K562 (cell line): ENCODE measurements around the gene LPXN. TPM values are rescaled to one million over a fixed set of nuclear protein-coding genes. Genes with fewer than 3 reads are reported as not detected.
A peak's percentile ranks its signal among the peaks of the same experiment; 100 is the strongest.

Experiments used
- DDX20 ChIP-seq: fragments of 450-650 bp; IDR thresholded peaks from 2 replicates; pipeline ENCODE4 v1.6.1; 2016; ENCODE audit warnings: missing genetic modification characterization, low read depth, mild to moderate bottlenecking, missing compliant biosample characterization, moderate library complexity
- FOXK2 ChIP-seq, 2 experiments: fragments of 450-650 bp; IDR thresholded peaks in 1 of 2; conservative IDR thresholded peaks in 1 of 2; 2 replicates each; pipeline ENCODE4 v1.6.1; 2016; ENCODE audit warnings: low read depth in 2 of 2, mild to moderate bottlenecking in 1 of 2
- GTF2E2 ChIP-seq: fragments of 200-800 bp; sonication (Bioruptor generic); IDR thresholded peaks from 2 replicates; pipeline ENCODE4 v1.6.1; 2016; ENCODE audit warnings: missing genetic modification characterization, missing compliant biosample characterization
- POLR3A ChIP-seq: IDR thresholded peaks from 2 replicates; pipeline ENCODE4 v1.6.1; 2011; ENCODE audit warnings: borderline replicate concordance, mild to moderate bottlenecking, moderate library complexity; ENCODE audit not compliant: insufficient read length, insufficient read depth; ENCODE audit errors: extremely low read depth
- PRMT5 ChIP-seq: sonication (generic); formaldehyde crosslinking; IDR thresholded peaks from 2 replicates; pipeline ENCODE4 v1.5.0; 2020; ENCODE audit warnings: missing genetic modification reagents
- ZNF436 ChIP-seq: fragments of 250-450, 450-650 bp; sonication (Bioruptor Pico); formaldehyde crosslinking; IDR thresholded peaks from 2 replicates; pipeline ENCODE4 v1.7.0; 2020; ENCODE audit warnings: mild to moderate bottlenecking
- ZNF507 ChIP-seq: conservative IDR thresholded peaks from 2 replicates; pipeline ENCODE4 v1.6.1; 2017; ENCODE audit warnings: missing genetic modification characterization, missing compliant biosample characterization
- ZNF780A ChIP-seq: fragments of 250-450 bp; sonication (Bioruptor Pico); IDR thresholded peaks from 2 replicates; pipeline ENCODE4 v1.5.0; 2021; ENCODE audit warnings: mild to moderate bottlenecking
- polyA plus RNA-seq, 8 experiments: library from polyadenylated mRNA; depleted of rRNA in 4 of 8; stranded (reverse) in 5 of 8; unstranded in 3 of 8; fragments of >200 nt; fragmentation: Nextera tagmentation in 2 of 8; fragmentation: Illumina TruSeq in 1 of 8; extraction: Ambion mirVana in 2 of 8; extraction: Trizol in 1 of 8; gene quantifications; 2 replicates each; pipeline versions ENCODE4 v1.2.1 to v1.2.3, GENCODE V29; 2011 to 2014; ENCODE audit warnings: inconsistent platforms in 1 of 8, missing spikeins in 1 of 8
- total RNA-seq, 7 experiments: library from RNA; depleted of rRNA in 6 of 7; stranded (reverse); fragments of >200 nt in 6 of 7; fragmentation: Illumina TruSeq in 2 of 7; extraction: Trizol in 2 of 7; gene quantifications; 2 replicates each; pipeline versions ENCODE4 v1.2.1 to v1.2.3, GENCODE V29; 2011 to 2021; ENCODE audit warnings: low replicate concordance in 1 of 7
- TF ChIP-seq, protein P1 (sequence below): fragments of 250-450 bp; sonication (Bioruptor Pico); IDR thresholded peaks from 2 replicates; pipeline ENCODE4 v1.5.0; 2020; ENCODE audit warnings: mild to moderate bottlenecking, borderline replicate concordance
- TF ChIP-seq, protein P2 (sequence below): fragments of 450-650 bp; IDR thresholded peaks from 2 replicates; pipeline ENCODE4 v1.6.1; 2016; ENCODE audit warnings: mild to moderate bottlenecking, moderate library complexity
- TF ChIP-seq, protein P3 (sequence below): IDR thresholded peaks from 2 replicates; pipeline ENCODE4 v1.6.1; 2014; ENCODE audit warnings: antibody characterized with exemption

LPXN gene
- total and polyA plus RNA-seq, 9 of the 15 experiments (the other 6 are each of a cell fraction or from before 2014, with no cell fraction given): 0.73 to 3.1 (median 2.0) TPM

DNA sequence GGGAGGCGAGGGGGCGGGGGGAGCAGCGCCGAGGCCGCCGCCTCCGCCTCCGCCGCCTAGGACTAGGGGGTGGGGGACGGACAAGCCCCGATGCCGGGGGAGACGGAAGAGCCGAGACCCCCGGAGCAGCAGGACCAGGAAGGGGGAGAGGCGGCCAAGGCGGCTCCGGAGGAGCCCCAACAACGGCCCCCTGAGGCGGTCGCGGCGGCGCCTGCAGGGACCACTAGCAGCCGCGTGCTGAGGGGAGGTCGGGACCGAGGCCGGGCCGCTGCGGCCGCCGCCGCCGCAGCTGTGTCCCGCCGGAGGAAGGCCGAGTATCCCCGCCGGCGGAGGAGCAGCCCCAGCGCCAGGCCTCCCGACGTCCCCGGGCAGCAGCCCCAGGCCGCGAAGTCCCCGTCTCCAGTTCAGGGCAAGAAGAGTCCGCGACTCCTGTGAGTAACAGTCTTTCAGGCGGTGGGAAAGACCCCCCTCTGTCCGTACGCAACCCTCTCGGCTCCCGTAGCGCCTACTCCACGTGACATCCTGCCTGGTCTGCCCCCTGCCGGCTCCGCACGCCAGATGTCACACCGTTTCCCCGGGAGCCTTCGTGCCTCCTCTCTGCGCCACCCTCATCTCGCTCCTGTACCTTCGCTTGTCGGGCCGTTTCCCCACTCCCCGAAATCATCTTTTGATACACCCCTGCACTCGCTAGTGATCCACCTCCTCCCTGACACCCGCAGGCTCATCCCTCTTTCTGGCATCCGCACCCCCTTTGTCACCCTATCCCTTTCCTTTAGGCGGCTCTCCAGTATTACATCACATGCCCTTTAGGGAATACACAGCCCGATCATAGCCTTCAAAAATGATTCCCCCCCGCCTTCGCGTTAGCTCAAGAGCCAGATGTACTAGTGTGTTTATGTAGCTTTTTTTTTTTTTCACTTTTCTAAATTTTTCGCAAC, 3.8 kb upstream of the LPXN start (continued):
- TF ChIP-seq, protein P1, sequence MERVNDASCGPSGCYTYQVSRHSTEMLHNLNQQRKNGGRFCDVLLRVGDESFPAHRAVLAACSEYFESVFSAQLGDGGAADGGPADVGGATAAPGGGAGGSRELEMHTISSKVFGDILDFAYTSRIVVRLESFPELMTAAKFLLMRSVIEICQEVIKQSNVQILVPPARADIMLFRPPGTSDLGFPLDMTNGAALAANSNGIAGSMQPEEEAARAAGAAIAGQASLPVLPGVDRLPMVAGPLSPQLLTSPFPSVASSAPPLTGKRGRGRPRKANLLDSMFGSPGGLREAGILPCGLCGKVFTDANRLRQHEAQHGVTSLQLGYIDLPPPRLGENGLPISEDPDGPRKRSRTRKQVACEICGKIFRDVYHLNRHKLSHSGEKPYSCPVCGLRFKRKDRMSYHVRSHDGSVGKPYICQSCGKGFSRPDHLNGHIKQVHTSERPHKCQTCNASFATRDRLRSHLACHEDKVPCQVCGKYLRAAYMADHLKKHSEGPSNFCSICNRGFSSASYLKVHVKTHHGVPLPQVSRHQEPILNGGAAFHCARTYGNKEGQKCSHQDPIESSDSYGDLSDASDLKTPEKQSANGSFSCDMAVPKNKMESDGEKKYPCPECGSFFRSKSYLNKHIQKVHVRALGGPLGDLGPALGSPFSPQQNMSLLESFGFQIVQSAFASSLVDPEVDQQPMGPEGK: no peak
- TF ChIP-seq FOXK2 (conservative IDR thresholded peaks at IDR 0.05 in 1 of 2, IDR thresholded peaks at IDR 0.05 in 1 of 2; ENCODE audit: low read depth in 2 of 2): peak; percentile 77 to 88
- TF ChIP-seq DDX20 (tag): no peak
- no peak for TF ChIP-seq ZNF507
- no peak for TF ChIP-seq ZNF436 (CRISPR knock-in tag)
- no peak for TF ChIP-seq POLR3A
- TF ChIP-seq PRMT5 (CRISPR knock-in tag): no peak
- no peak for TF ChIP-seq GTF2E2
- no peak for TF ChIP-seq ZNF780A (CRISPR knock-in tag)
- TF ChIP-seq, protein P2, sequence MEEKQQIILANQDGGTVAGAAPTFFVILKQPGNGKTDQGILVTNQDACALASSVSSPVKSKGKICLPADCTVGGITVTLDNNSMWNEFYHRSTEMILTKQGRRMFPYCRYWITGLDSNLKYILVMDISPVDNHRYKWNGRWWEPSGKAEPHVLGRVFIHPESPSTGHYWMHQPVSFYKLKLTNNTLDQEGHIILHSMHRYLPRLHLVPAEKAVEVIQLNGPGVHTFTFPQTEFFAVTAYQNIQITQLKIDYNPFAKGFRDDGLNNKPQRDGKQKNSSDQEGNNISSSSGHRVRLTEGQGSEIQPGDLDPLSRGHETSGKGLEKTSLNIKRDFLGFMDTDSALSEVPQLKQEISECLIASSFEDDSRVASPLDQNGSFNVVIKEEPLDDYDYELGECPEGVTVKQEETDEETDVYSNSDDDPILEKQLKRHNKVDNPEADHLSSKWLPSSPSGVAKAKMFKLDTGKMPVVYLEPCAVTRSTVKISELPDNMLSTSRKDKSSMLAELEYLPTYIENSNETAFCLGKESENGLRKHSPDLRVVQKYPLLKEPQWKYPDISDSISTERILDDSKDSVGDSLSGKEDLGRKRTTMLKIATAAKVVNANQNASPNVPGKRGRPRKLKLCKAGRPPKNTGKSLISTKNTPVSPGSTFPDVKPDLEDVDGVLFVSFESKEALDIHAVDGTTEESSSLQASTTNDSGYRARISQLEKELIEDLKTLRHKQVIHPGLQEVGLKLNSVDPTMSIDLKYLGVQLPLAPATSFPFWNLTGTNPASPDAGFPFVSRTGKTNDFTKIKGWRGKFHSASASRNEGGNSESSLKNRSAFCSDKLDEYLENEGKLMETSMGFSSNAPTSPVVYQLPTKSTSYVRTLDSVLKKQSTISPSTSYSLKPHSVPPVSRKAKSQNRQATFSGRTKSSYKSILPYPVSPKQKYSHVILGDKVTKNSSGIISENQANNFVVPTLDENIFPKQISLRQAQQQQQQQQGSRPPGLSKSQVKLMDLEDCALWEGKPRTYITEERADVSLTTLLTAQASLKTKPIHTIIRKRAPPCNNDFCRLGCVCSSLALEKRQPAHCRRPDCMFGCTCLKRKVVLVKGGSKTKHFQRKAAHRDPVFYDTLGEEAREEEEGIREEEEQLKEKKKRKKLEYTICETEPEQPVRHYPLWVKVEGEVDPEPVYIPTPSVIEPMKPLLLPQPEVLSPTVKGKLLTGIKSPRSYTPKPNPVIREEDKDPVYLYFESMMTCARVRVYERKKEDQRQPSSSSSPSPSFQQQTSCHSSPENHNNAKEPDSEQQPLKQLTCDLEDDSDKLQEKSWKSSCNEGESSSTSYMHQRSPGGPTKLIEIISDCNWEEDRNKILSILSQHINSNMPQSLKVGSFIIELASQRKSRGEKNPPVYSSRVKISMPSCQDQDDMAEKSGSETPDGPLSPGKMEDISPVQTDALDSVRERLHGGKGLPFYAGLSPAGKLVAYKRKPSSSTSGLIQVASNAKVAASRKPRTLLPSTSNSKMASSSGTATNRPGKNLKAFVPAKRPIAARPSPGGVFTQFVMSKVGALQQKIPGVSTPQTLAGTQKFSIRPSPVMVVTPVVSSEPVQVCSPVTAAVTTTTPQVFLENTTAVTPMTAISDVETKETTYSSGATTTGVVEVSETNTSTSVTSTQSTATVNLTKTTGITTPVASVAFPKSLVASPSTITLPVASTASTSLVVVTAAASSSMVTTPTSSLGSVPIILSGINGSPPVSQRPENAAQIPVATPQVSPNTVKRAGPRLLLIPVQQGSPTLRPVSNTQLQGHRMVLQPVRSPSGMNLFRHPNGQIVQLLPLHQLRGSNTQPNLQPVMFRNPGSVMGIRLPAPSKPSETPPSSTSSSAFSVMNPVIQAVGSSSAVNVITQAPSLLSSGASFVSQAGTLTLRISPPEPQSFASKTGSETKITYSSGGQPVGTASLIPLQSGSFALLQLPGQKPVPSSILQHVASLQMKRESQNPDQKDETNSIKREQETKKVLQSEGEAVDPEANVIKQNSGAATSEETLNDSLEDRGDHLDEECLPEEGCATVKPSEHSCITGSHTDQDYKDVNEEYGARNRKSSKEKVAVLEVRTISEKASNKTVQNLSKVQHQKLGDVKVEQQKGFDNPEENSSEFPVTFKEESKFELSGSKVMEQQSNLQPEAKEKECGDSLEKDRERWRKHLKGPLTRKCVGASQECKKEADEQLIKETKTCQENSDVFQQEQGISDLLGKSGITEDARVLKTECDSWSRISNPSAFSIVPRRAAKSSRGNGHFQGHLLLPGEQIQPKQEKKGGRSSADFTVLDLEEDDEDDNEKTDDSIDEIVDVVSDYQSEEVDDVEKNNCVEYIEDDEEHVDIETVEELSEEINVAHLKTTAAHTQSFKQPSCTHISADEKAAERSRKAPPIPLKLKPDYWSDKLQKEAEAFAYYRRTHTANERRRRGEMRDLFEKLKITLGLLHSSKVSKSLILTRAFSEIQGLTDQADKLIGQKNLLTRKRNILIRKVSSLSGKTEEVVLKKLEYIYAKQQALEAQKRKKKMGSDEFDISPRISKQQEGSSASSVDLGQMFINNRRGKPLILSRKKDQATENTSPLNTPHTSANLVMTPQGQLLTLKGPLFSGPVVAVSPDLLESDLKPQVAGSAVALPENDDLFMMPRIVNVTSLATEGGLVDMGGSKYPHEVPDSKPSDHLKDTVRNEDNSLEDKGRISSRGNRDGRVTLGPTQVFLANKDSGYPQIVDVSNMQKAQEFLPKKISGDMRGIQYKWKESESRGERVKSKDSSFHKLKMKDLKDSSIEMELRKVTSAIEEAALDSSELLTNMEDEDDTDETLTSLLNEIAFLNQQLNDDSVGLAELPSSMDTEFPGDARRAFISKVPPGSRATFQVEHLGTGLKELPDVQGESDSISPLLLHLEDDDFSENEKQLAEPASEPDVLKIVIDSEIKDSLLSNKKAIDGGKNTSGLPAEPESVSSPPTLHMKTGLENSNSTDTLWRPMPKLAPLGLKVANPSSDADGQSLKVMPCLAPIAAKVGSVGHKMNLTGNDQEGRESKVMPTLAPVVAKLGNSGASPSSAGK: peak; percentile 96
- TF ChIP-seq, protein P3, sequence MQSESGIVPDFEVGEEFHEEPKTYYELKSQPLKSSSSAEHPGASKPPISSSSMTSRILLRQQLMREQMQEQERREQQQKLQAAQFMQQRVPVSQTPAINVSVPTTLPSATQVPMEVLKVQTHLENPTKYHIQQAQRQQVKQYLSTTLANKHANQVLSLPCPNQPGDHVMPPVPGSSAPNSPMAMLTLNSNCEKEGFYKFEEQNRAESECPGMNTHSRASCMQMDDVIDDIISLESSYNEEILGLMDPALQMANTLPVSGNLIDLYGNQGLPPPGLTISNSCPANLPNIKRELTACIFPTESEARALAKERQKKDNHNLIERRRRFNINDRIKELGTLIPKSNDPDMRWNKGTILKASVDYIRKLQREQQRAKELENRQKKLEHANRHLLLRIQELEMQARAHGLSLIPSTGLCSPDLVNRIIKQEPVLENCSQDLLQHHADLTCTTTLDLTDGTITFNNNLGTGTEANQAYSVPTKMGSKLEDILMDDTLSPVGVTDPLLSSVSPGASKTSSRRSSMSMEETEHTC: peak; percentile 98
